ENCODE measurements around the gene PHACTR1.

The PHACTR1 gene

DNA sequence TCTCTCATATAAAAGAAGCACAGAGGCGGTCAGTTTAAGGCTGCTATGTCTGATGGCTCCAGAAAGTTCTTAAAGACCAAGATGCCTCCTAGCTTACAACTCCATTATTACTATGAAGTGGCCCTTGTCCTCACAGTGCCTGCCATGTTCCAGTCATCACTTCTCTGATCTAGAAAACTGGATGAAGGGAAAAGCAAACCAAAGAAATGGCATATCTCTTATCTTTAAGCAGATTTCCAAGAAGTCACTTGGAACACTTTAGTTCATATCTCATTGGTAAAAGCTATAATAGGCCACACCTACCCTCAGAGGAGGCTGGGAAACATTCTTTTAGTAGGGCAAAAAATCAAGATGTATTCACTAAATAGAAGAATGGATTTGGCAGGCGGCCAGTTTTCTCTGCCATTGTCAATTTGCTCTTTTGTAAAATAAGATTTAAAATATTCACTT is 322.2 kb downstream of the PHACTR1 start:
- DNase-seq = no peak

DNA sequence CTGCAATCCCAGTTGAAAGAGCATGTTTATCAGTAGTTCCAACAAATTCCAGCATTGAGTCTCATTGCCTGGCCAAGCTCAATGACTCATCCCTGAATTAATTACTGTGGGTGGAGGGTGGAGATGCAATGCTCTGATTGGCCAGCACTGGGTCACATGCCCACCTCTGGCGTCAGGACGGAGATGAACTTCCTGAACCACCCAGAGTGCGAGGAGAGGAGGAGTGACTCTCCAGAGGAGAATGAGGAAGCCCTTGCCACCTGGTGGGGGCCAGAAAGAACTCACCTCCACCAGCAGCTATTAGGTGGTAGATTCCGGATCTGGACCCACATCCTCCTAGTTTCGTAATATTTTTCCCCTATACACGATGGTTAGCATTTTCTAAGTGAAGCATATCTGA is 327.8 kb downstream of the PHACTR1 start:
- no peak for DNase-seq

DNA sequence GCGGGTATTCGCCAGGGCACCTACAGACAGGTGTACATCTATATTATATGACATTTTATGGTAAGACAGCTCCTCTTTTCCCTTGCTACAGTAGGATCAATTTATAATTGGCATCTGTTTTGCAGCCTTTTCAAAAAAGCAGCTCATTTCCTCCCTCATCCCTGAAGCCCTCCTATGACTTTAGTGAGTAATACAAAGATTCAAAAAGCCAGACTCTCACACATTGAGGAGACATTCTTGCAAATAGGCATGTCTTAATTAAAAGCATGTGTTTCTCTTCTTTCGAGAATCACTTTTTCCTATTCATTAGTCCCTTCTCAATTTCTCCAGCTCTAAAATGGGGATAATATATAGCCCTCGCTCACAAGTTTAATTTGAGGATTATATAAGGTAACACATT is 328.3 kb downstream of the PHACTR1 start:
- no peak for DNase-seq

DNA sequence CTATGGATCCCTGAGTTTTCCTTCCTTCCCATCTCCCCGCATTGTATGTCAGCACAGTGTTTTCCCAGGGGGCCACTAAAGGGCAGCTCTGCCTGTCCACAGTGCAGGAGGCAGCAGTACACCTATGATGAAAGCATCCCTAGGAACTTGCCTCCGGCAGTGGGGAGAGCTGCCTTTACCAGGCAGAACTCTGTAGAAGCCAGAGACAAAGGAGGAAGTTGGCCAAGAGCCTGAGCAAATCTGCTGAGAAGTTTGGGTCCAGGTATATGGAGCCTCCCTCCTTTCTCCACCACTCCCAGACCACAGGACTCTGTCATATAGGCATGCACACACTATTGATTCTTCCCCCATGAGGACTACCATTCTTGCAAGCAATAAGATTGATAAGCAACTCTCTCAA is 329.1 kb downstream of the PHACTR1 start:
- no peak for DNase-seq

DNA sequence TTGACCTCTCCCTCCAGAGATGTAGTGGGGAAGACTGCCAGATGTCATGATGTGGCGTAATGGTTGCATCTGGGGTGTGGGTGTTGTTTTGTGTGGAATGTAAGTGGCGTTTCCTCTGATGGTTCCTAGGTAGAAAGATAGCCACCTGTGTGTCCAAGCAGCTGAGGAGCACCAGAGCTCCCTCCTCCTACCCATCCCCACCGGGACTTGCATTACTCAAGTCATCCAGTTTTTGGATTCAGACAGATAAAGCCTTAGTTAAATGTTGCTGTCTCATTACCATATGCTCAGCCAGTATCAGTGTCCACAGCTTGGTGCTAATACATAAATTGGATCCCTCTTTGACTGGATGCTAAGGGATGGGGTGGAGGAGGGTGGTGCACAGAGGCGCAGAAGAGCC is 329.5 kb downstream of the PHACTR1 start:
- DNase-seq = no peak

DNA sequence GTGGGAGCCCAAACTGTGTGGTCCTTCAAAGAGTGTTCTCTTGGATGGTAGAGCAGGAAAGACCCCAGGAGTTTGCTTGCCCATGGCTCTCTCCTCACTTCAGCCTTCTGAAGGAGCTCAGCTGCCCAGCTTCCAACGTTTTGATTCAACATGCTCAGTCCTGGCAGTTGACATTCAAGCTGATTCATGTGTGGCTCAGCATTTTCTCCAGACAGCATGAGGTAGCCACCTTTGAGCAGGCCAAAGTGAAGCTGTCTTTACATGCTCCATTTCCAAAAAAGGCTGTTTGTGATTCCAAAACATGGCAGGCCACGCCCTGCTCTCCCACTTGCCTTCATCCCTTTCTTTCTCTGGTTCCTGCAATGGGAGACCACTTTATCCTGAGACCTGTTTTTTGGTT is 331.5 kb downstream of the PHACTR1 start:
- DNase-seq = no peak

DNA sequence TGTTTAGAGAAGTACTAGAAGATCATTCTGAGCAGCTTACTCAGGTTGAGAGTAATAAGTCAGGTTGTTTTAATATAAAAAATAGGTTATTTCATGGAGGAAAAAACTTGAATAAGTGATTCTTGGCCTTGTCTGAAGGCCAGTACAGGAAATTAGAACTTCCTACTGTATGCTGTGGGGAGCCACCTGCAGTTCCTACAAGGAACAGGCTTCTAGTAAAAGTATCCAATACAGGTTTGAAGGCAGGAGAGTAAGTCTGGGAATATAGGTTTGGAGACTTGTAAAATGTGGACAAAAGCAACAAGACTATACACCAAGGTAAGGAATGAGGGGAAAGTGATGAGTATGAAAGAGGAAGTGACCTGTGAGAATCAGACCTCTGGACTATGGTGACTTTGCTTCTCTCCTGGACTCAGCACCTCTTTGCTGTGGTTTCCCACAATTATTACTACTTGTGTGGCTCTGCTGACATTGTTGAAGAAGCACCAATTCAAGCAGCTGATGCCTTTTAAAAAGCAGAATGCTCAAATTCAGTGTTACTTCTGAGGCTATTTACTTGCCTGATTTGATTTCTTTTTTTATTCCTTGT is 333.2 kb downstream of the PHACTR1 start:
- no peak for DNase-seq

DNA sequence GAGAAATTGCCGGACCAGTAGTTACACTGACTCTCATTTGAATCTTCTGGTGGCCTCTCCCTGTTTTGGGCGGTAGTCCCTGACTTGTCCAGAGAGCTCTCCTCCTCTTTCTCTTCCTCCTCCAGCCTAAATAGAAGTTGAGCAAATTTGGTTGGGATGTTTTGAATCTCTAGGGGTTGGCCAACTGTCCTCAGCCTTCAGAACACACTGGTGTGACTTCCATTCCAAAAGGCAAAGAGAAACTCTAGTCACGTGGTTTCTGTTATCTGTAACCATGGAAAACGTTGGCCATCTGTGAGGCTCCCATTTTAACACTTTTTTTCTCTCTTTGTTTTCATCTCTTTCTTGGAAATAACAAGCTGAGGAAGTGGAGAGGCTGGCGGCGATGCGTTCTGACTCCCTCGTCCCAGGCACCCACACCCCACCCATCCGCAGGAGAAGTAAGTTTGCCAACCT is 336.5 kb downstream of the PHACTR1 start:
- no peak for DNase-seq

DNA sequence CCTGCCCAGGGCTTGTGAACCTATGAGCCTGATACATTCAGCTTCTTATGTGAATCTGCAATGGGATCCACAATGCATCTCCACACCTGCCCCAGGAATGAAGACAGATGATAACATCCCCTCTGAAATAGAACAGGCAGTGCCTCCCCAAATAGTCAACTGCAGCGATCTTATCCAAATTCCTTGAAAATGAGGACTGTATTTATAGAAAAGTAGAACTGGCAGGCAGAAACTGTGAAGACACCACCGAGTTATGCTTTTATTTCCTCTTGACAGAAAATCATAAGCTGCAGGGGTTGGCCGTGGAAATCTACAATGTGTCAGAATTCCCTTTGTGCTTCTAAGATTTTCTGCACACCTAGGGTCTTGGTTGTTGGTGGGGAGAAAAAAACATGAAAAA is 341.5 kb downstream of the PHACTR1 start:
- DNase-seq = no peak

DNA sequence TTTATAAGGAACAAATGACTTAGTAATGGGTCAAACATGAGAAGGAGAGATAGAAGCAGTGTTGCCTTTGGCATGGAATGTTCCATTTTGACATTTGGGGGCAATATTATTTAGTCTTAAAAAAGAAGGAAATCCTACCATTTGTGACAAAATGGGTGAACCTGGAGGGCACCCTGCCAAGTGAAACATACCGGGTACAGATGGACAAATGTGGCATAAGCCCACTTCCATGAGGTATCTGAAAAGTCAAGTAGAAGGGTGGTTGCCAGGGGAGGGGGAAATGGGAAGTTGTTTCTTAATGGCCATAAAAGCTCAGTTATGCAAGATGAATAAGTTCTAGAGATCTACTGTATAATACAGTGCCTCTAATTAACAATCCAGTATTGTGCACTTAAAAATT is 342.5 kb downstream of the PHACTR1 start:
- no peak for DNase-seq

DNA sequence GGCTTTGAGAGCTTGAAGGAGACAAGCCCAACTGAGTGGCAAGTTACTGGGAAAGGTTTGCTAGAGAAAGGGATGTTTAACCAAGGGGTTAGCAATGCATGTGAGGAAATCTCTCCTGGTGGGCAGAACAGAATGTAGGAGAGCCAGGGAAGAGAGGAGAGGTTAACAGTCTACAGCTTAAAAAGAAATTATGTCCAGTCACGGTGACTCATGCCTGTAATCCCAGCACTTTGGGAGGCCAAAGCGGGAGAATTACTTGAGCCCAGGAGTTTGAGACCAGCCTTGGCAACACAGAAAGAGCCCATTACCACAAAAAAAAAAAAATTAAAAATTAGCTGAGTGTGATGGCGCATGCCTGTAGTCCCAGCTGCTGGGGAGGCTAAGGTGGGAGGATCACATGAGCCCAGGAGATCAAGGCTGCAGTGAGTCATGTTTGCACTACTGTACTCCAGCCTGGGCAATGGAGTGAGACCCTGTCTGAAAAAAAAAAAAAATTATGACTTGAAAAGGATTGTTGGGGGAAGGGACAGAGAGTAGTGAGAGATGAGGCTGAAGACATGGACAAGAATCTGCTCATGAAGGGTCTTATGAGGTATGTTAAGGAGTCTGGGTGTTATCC is 346.8 kb downstream of the PHACTR1 start:
- no peak for DNase-seq

DNA sequence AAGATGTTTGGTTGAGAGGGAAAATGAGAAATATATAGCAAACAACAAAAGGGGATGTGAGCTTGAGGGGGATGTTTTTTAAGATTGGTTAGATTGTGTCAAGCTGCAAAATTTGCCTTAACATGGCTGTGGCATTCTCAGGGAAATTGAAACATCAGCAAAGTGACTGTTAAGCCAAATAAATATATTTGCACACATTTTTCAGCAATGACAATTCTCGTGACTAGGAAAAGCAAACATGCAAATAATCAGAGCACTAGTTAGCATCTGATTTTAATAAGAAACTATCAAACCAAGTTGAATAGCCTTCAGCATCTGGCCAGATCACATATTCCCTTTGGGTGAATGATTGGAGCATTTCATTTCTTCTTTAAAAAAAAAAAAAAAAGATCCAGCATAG is 349.0 kb downstream of the PHACTR1 start:
- no peak for DNase-seq

DNA sequence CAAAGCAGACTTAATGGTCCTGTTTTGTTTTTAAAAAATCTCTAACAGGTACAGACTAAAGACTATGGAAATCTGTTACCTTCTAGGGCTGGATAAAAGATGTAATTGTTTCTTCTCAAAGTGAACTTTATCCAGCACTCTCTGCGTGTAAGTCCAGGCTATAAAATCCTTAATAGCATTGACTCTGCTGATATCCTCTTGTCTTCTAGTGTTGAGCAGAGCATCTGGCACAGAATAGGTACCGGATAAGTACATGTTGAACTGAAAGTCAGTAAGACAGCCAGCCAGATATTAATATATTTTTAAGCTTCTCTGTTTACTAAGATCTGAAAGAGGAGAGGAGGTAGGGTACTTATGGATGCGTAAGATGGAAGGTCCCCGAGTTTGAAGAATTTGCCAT is 349.5 kb downstream of the PHACTR1 start:
- no peak for DNase-seq

DNA sequence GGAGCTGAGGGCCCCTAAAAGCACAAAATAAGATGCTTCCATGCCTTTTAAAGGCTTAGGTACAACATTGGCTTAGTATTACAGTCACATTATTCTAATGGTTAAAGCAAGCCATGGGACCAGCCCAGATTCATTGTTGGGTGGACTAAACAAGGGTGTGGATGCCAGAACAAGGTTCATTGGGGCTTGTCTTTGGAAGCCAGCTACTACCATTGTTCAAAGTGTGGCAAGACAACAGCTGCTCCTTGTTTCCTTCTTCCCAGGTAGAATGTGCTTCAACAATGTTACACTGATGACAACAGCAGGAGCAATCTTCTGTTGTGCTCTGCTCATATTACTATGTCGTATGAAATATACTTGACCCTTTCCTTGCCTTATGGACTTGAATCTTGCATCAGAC is 350.3 kb downstream of the PHACTR1 start:
- DNase-seq = no peak

DNA sequence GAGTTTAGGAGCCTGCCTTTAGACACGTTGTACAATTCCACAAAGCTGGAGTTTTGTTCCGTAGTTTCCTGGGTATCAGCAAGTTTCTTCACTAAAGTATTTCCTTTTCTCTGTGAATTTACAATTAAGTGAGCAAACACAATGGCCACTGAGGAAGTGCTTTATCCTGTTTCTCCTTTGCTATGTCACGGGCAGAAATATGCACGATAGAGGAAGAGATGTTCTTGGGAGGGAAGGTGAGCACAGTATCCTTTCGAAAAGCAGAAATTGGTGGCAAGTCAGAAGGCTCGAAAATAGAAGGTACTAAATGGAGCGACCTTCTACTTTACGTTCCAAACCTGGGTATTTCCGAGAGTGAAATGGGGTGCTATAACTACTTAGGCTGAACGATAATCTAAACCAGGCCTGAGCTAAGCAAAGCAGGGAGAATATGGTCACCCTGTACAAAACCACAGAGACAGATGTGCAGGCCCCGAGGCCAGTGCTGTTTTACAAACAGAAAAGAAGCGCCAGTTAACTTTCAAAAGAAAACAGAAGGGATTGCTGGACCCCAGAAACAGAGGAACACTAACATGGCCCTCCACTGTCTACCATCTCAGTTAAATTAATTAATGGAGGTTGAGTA is 352.1 kb downstream of the PHACTR1 start:
- DNase-seq = no peak

DNA sequence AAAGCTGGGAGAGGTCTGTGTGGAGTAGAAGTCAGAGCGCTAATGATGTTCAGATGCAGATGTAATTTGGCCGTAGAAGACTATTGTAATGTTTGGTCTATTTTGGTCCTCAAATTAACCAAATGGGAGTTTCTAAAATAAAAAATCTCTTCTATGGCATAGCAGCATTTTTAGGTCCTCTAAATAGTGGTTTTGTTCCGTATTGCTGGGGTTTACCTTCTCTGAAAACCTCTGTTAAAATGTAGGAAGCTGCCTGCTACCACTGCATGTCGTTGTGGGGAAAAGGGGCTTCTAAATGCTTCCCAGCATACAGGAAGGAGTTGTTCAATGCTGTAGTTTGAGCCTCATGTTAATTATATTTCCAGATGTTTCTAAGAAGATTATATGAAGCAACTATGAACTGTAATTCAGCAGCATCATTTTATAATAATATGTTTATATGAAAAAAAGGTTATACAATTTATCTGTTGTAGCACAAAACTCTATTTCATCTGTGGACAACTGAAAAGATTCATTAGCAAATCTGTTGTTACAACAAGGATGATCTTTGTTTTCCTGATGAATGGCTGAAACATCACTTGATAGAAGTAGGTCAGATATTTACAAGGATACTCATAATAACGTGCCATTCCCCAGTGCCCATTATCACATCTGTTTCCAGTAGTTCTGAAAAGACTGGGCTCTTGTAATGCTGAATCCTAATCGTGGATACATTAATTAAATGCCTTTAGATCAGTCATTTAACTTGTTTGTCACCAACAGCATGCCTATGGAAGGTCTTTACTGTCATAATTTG is 355.2 kb downstream of the PHACTR1 start:
- no peak for DNase-seq

DNA sequence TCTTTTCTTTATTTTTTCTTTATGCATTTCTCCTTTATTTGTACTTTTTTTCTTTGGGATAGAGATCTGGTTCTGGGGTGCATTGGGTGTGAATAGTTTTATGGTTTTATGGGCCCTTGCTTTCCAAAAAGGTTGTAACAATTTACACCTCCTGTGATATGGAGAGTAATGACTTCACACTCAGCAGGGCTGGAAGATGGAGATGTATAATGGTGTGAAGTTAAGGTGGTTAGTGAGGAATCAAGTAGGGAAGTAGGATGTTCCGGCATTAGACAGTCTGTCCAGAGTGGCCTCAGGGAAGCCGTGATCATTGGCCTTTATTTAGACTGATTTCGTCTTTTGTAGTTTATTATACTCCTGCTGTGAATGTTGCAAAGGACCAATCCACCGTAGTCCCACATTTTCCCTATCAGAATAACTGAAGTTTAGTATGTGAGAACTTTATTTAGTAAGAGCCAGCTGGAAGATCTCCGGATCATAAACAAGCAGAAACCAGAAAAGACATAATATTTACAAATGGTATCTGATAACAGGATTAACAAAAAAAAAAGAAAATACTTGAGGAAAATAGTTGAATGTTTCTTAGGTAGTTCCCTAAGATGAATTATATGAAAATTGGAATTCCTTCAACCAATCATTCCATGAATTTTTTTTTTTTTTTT is 356.2 kb downstream of the PHACTR1 start:
- no peak for DNase-seq

DNA sequence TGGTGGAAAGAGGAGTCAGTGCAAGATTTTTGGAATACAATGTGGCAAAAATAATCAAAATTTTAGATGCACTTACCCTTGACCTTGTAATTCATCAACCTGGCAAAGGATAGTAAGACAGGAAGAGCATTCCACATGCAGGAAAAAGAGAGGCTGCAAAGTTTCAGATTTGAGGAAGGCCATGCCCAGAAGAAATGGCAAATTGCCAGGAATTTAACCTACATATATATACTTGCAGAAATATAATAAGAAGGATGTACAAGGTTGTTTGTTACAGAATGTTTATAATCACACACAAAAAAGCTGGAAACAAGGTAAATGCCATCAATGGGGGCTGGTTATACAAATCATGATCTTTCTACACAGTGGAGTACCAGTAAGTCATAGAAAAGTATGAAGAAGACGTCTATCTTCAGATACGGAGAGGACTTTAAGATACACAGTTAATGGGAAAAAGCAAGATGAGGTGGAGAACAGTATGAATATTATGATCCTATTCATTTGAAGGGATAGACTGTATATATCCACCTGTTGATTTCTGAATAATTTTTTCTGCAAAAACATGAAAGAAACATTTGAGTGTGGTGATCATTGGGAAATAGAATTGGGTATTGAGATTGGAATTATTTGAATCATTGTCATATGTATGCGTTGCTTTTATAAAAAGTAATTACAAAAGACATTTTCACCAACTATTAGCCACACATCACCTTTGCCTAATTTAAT is 358.0 kb downstream of the PHACTR1 start:
- DNase-seq = no peak

DNA sequence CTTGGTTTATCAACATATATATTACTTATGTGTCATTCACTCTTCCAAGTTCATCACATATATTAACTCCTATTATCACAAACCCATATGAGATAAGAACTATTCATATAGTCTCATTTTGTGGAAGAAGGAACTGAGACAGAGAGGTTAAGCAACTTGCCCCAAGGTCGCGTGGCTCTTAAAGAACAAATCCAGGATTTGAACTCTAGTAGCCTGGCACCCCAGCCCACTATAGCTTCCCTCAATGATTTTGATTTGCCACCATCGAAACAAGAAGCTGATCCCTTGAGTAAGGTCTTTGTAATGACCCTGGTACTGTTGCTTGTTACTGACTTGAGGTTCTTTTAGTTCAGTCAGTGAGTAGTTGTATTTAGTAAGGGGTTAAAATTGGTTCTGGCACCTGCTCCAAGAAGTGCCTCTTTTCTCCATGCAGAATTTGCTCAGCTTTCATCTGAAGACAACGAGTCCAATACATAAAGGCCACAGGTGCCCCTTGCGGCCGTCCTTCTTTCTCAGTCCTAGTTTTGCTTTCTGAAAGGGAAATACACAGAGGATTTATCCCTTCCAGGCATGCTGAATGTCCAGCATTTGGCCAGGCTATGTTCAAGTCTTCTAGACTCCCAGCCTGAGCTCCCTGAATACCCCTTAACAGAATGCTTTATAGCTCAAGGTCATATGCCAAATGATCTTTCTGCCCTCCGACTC is 358.7 kb downstream of the PHACTR1 start:
- no peak for DNase-seq

DNA sequence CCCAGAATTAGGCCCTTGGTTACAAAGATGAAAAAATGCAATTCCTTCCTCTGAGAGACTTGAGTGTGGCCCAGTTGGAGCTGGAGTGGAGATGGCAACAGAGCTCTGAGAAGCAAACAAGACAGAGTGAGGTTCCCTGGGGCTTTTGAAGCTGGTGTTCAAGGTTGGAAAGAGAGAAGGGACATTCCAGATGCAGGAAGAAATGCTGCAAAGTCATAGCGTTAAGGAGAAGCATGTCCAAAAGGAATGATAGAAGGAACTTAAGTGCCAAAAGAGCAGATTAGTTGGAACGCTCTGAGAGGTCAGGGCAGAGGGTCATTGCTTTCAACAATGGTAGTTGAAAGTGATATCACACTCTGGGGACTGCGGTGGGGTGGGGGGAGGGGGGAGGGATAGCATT is 360.0 kb downstream of the PHACTR1 start:
- DNase-seq = no peak

DNA sequence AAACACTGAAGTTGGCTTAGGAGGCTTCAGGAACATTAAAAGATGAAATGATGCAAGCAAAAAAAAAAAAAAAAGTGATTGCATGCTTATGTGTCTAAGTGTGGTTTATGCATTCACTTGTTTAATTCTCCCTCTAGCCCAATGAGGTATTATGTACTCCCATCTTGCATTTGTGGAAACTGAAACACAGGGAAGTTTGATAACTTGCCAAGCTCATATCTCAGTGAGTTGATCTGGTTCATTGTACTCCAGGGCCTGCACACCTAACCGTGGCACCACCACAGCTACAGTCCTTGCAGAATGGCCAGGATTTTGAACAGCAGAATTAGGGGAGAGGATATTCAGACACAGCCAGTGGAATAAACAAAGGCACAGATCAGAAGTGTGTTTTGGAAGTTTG is 360.6 kb downstream of the PHACTR1 start:
- no peak for DNase-seq

Measured in NCI-H1694 (cell line).